OCI-LY7 (cell line): Measurements from ENCODE around the gene SORCS1.

Source experiments
- EZH2phosphoT487 ChIP-seq: fragments of 200-600 bp; sonication (generic); IDR thresholded peaks from 2 replicates; pipeline ENCODE4 v1.6.1; 2018; ENCODE audit warnings: low read depth, borderline replicate concordance, mild to moderate bottlenecking, mixed run types, antibody characterized with exemption, low read length, moderate library complexity, mixed read lengths
- TF ChIP-seq, protein P1 (sequence below): fragments of 200-600 bp; sonication (generic); conservative IDR thresholded peaks from 2 replicates; pipeline ENCODE4 v1.5.1; 2014; ENCODE audit warnings: mild to moderate bottlenecking, antibody characterized with exemption, low read length, moderate library complexity, mixed read lengths

DNA sequence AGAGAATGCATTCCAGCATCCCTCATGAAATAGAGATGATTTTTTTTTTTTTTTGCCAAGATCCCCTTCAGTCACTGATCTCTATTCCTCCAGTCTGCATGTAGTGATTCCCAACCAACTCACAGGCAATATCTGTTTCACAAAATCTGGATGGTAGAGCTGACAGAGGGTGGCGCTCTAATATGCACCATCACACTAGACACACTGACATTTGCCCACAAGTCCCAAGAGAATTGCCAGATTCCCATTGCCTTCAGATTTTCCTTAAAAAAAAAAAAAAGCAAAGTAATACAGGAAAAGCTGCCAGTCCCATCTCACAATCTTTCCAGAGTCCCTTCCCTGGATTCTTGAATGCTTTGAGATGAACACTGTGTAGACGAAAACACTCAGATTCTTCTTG lies 301.0 kb downstream of the SORCS1 start:
- TF ChIP-seq, protein P1, sequence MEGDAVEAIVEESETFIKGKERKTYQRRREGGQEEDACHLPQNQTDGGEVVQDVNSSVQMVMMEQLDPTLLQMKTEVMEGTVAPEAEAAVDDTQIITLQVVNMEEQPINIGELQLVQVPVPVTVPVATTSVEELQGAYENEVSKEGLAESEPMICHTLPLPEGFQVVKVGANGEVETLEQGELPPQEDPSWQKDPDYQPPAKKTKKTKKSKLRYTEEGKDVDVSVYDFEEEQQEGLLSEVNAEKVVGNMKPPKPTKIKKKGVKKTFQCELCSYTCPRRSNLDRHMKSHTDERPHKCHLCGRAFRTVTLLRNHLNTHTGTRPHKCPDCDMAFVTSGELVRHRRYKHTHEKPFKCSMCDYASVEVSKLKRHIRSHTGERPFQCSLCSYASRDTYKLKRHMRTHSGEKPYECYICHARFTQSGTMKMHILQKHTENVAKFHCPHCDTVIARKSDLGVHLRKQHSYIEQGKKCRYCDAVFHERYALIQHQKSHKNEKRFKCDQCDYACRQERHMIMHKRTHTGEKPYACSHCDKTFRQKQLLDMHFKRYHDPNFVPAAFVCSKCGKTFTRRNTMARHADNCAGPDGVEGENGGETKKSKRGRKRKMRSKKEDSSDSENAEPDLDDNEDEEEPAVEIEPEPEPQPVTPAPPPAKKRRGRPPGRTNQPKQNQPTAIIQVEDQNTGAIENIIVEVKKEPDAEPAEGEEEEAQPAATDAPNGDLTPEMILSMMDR, result no peak
- no peak for TF ChIP-seq EZH2phosphoT487
